Skeletal muscle tissue (tissue), 4 donors: ENCODE measurements around the gene IFTAP. TPM values are rescaled to one million over a fixed set of nuclear protein-coding genes. Genes with fewer than 3 reads are reported as not detected.

Source experiments
- H3K27ac ChIP-seq: one replicate; pipeline ENCODE4 v1.7.0; 2013; ENCODE audit warnings: mild to moderate bottlenecking, low read depth, low read length, inconsistent platforms
- H3K27me3 ChIP-seq, 3 donors: one replicate each; pipeline ENCODE4 v1.7.0; 2013; ENCODE audit warnings: low read length in 3 of 3; ENCODE audit not compliant: control insufficient read depth in 3 of 3, insufficient read depth in 3 of 3
- H3K36me3 ChIP-seq, 3 donors: one replicate each; pipeline ENCODE4 v1.7.0; 2013; ENCODE audit warnings: low read length in 3 of 3; ENCODE audit not compliant: control insufficient read depth in 3 of 3, insufficient read depth in 3 of 3
- H3K4me1 ChIP-seq, 3 donors: one replicate each; pipeline ENCODE4 v1.7.0; 2013; ENCODE audit warnings: low read length in 3 of 3, mild to moderate bottlenecking in 3 of 3; ENCODE audit not compliant: control insufficient read depth in 3 of 3, insufficient read depth in 3 of 3
- H3K4me3 ChIP-seq, 3 donors: one replicate each; pipeline ENCODE4 v1.7.0; 2013; ENCODE audit warnings: low read length in 3 of 3
- H3K9ac ChIP-seq, 3 donors: one replicate each; pipeline ENCODE4 v1.7.0; 2013; ENCODE audit warnings: low read length in 3 of 3, mild to moderate bottlenecking in 3 of 3, moderate library complexity in 2 of 3, low read depth in 1 of 3
- H3K9me3 ChIP-seq, 3 donors: one replicate each; pipeline ENCODE4 v1.7.0; 2013; ENCODE audit warnings: low read length in 3 of 3; ENCODE audit not compliant: control insufficient read depth in 3 of 3
- total RNA-seq: library from RNA; depleted of rRNA; stranded (reverse); fragments of >200 nt; gene quantifications from one replicate; pipeline ENCODE4 v1.2.3, GENCODE V29; 2014
- donor health status: Osteomylitis.

Gene IFTAP
- total RNA-seq, 1 donor from 2014 or later, result 37.1 TPM

GRCh38 chr11:36591433-36591832, 2.9 kb upstream of the IFTAP start:
- Histone ChIP-seq H3K27ac (no peak overlapping the region), H3K36me3 (no peaks in the 10 kb centered on the region), H3K9me3 (no peaks in the 10 kb centered on the region), H3K4me3 (no peak overlapping the region), H3K4me1 (peaks cover 4 to 9% (median 8%) of the 10 kb centered on the region in 3 donors), H3K27me3 (peaks cover 2 to 19% (median 6%) of the 10 kb centered on the region in 3 donors), H3K9ac (no peak overlapping the region)

DNA sequence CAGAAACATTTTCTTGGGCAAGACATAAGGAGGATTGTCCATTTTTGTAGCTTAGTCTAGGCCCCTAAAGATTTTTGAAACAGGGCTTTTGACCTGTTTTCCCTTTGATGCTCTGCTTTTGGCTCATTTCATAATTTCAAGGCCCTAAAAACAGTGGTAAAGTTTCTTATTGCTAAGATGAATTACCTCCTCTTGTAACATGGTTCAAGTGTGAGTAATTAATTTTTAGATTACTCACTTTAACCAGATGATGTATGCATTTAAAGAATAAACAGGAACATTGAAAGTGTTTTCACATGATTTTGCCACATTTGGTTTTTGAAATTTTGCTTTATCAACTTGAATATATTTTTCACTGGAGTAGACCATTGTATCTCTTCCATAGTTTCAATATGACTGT, 2.6 kb downstream of the IFTAP start:
- H3K27me3 ChIP-seq, result peaks cover 0 to 8% (median 0%) of the 10 kb centered on the region in 3 donors
- no peak overlapping the region for H3K4me3 ChIP-seq
- H3K4me1 ChIP-seq, result peaks cover 4 to 9% (median 8%) of the 10 kb centered on the region in 3 donors
- H3K27ac ChIP-seq, result no peak overlapping the region
- no peaks in the 10 kb centered on the region for H3K36me3 ChIP-seq
- H3K9ac ChIP-seq, result no peak overlapping the region
- no peaks in the 10 kb centered on the region for H3K9me3 ChIP-seq

DNA sequence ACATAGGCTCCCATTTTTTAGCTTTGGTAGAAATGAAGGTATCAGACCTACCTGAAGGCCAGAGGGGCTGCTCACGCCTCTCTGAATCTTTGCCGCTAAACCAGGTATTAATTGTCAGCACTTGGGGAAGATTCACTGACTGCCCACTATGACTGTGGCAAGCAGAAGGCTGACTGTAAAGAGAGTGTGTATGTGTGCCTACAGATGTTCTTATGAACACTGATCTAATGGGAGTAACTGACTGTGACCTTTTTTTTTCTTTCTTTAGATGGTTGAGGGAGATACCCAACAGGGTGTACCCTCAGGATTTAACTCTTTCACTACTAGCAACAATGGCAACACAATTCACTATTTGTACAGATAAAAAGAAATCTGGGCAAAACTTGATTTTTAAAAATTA, 3.7 kb downstream of the IFTAP start, which contains the start of gene RAG2:
Gene RAG2, minus strand, starts transcription at position 186 of the 400 bp plus-strand sequence. CDS start 4,068 bp downstream, outside the sequence.
- Histone ChIP-seq H3K27ac (no peak within 1 kb of the TSS), H3K9me3 (no peaks in the 10 kb centered on the region), H3K27me3 (peaks cover 0 to 2% (median 0%) of the 10 kb centered on the region in 3 donors), H3K9ac (no peak within 1 kb of the TSS), H3K4me3 (no peak within 1 kb of the TSS), H3K36me3 (no peaks in the 10 kb centered on the region), H3K4me1 (peaks cover 4 to 9% (median 8%) of the 10 kb centered on the region in 3 donors)

GRCh38 chr11:36600180-36600579, 5.9 kb downstream of the IFTAP start:
- H3K4me1 ChIP-seq, result peaks cover 3 to 5% (median 4%) of the 10 kb centered on the region in 3 donors
- H3K27me3 ChIP-seq, result no peaks in the 10 kb centered on the region
- no peak overlapping the region for H3K4me3 ChIP-seq

GRCh38 chr11:36601155-36601554, 6.9 kb downstream of the IFTAP start:
- H3K27me3 ChIP-seq, result no peaks in the 10 kb centered on the region
- no peaks in the 10 kb centered on the region for H3K36me3 ChIP-seq
- H3K4me3 ChIP-seq, result no peak overlapping the region
- H3K4me1 ChIP-seq, result no peaks in the 10 kb centered on the region
- no peak overlapping the region for H3K27ac ChIP-seq
- no peak overlapping the region for H3K9ac ChIP-seq
- H3K9me3 ChIP-seq, result no peaks in the 10 kb centered on the region

More at GRCh38 chr11:36600180-36600579, 5.9 kb downstream of the IFTAP start:
- Histone ChIP-seq H3K9ac (no peak overlapping the region), H3K27ac (no peak overlapping the region), H3K9me3 (no peaks in the 10 kb centered on the region), H3K36me3 (no peaks in the 10 kb centered on the region)

DNA sequence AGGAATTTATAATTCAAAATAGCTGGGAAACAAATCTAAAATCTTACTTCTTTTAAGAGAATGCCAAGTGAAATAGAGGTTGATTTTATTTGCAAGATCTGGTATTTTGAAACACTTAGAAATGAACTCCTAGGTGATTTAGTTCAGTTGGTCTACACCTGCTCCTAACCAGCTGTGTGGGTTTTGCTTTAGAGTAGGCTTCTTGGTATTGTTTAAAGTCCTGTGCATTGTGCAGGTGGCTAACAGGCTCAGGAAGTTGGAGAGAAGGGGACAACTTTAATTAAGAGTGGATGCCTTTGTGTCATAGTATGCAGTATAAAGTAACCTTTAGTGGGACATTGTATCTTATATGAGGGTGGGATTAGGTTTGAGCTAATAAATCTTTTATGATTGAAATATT, 7.8 kb downstream of the IFTAP start:
- Histone ChIP-seq H3K4me3 (no peak overlapping the region), H3K9ac (no peak overlapping the region), H3K27ac (no peak overlapping the region), H3K9me3 (no peaks in the 10 kb centered on the region), H3K36me3 (no peaks in the 10 kb centered on the region), H3K4me1 (no peaks in the 10 kb centered on the region), H3K27me3 (no peaks in the 10 kb centered on the region)

GRCh38 chr11:36605221-36606216, 11.2 kb downstream of the IFTAP start:
- Histone ChIP-seq H3K27ac (no peak overlapping the region), H3K27me3 (no peaks in the 10 kb centered on the region), H3K9ac (no peak overlapping the region), H3K4me1 (no peaks in the 10 kb centered on the region), H3K4me3 (no peak overlapping the region), H3K36me3 (no peaks in the 10 kb centered on the region), H3K9me3 (no peaks in the 10 kb centered on the region)

DNA sequence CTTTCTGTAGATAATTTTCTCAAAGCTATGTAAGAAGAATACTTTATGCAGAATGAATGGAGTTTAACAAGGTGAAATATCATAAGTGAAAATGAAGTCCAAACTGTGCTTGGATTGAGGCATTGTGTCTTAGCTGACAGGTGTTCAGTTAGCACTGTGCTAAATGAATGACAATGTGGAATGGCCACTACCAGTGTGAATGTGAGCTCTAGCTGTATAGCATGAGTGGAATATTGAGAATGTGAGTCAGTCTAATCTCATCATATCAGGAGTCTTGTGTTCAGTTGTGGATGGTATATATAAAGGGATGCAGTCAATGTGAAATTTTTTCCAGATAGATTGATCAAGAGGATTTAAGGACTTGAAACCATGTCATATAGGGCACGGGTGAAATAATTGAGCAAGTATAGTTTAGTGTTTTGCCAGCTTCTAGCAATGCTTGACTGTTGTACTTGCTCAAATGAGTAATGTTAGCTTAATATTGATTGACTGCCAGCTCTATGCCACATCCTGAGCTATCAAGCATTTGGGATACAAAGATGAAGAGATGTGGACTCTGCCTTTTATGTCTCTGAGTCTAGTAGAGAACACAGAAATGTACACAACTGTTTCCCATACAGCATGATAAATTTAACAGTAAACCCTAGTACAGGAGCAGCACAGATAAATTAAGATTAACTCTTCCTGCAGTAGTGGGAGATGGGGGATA, 14.3 kb downstream of the IFTAP start:
- H3K9ac ChIP-seq, result no peak overlapping the region
- H3K4me3 ChIP-seq, result no peak overlapping the region
- H3K27me3 ChIP-seq, result no peaks in the 10 kb centered on the region
- no peaks in the 10 kb centered on the region for H3K36me3 ChIP-seq
- H3K4me1 ChIP-seq, result no peaks in the 10 kb centered on the region
- H3K9me3 ChIP-seq, result no peaks in the 10 kb centered on the region
- H3K27ac ChIP-seq, result no peak overlapping the region

DNA sequence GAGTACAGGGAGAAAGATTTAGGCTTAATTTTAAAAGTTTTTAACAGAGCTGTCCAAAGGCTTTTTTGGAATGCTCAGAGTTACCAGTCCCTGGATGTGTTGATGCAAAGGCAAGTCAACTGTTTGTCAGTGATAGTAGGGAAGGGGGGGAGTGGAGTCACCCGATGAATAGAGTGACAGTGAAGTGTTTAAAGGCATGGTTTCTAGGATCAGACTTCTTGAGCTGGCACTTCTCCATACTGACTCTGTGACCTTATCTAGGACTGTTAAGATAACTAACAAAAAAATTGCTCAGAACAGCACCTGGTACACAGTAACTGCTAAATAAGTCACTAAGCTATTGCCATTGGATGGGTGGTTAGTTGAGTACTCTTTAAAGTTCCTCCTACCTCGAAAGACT, 15.1 kb downstream of the IFTAP start:
- Histone ChIP-seq H3K36me3 (no peaks in the 10 kb centered on the region), H3K27me3 (no peaks in the 10 kb centered on the region), H3K9me3 (no peaks in the 10 kb centered on the region), H3K9ac (no peak overlapping the region), H3K4me1 (no peaks in the 10 kb centered on the region), H3K27ac (no peak overlapping the region), H3K4me3 (no peak overlapping the region)

DNA sequence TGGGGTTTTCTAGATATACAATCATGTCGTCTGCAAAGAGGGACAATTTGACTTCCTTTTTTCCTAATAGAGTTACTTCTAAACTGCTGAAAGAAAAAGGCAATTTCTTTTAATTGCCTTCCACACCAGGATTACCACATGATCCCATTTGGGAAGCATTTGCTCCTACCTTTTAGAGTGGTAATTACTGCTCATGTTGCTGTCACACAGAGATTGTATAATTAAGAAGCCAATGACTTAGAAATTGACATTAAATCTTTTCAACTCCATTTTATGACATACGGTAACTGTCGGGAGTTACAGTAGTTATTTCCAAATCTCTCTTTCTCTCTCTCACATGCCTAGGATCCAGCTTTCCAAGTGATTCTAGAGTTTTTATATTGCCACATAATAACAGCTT, 21.5 kb downstream of the IFTAP start:
- Histone ChIP-seq H3K27ac (no peak overlapping the region), H3K9me3 (no peaks in the 10 kb centered on the region), H3K9ac (no peak overlapping the region), H3K4me1 (peaks cover 0 to 9% (median 0%) of the 10 kb centered on the region in 3 donors), H3K4me3 (no peak overlapping the region), H3K36me3 (no peaks in the 10 kb centered on the region), H3K27me3 (no peaks in the 10 kb centered on the region)
